ENCODE data around the gene VSTM2B. TPM values are rescaled to one million over a fixed set of nuclear protein-coding genes. Genes with fewer than 3 reads are reported as not detected.

The VSTM2B gene
- total and polyA plus RNA-seq, 2 of the 4 experiments (the other 2 are of a cell fraction) = not detected

- BruUV-seq (replicated peaks) = no TSS peak
- dilution Hi-C loops (cut with HindIII; ENCODE audit: low sequenced_read_pairs, unreplicated experiment) = no loop called here
- ATAC-seq (ENCODE audit: low read depth) (no peak), DNase-seq (no peak)
- Histone ChIP-seq H2AK9ac (replicated peaks; ENCODE audit: low read depth, low read length, poor library complexity) (no peak overlapping the region), H4K8ac (ENCODE audit: low read depth in 2 of 2, low read length in 2 of 2) (no peak overlapping the region), H2BK20ac (ENCODE audit: low read depth, low read length) (no peak overlapping the region), H3K27me3 (ENCODE audit: control insufficient read depth, insufficient read depth, low read length) (no peaks in the 10 kb centered on the region), H3K79me1 (ENCODE audit: low read depth in 1 of 2, low read length in 2 of 2) (no peaks in the 10 kb centered on the region), H4K91ac (ENCODE audit: insufficient read depth, low read depth, low read length) (no peak overlapping the region), H3K9me1 (ENCODE audit: insufficient read depth, low read length) (no peaks in the 10 kb centered on the region), H3K4ac (ENCODE audit: low read depth, low read length) (no peak overlapping the region), H3K27ac (ENCODE audit: insufficient read depth, low read length) (no peak overlapping the region), H3K56ac (ENCODE audit: extremely low read depth, insufficient read depth, low read length) (no peak overlapping the region), H3K4me2 (ENCODE audit: low read depth, low read length) (no peak overlapping the region), H3K9ac (ENCODE audit: low read depth, low read length) (no peak overlapping the region), H2BK120ac (ENCODE audit: low read depth, low read length) (no peak overlapping the region), H2BK5ac (ENCODE audit: low read depth, low read length, poor library complexity, severe bottlenecking) (no peak overlapping the region), H2AFZ (replicated peaks; ENCODE audit: low read length, poor library complexity) (no peak overlapping the region), H3K14ac (replicated peaks; ENCODE audit: low read depth, low read length) (no peak overlapping the region), H2AK5ac (ENCODE audit: low read depth, low read length) (no peak overlapping the region), H3K4me3 (ENCODE audit: insufficient read depth, low read depth, low read length) (no peak overlapping the region), H4K20me1 (ENCODE audit: insufficient read depth, low read length) (no peaks in the 10 kb centered on the region), H3K23ac (ENCODE audit: low read depth, low read length) (no peak overlapping the region), H3K4me1 (ENCODE audit: control insufficient read depth, insufficient read depth, low read length) (no peaks in the 10 kb centered on the region), H2BK15ac (ENCODE audit: low read depth, low read length) (no peak overlapping the region), H4K5ac (ENCODE audit: low read depth, low read length) (no peak overlapping the region), H3K36me3 (ENCODE audit: control insufficient read depth, insufficient read depth, low read length) (no peaks in the 10 kb centered on the region), H3K18ac (ENCODE audit: low read depth, low read length) (no peak overlapping the region), H3K9me3 (ENCODE audit: control insufficient read depth, insufficient read depth, low read length) (no peaks in the 10 kb centered on the region)
- ChIA-PET POLR2A (ENCODE audit: unreplicated experiment) (no interaction called here), CTCF (no interaction called here)
- intact Hi-C loops (cut with micrococcal nuclease) = no loop called here
- TF ChIP-seq RCOR1 (IDR thresholded peaks at IDR 0.05; ENCODE audit: insufficient replicate concordance, low read length) (no peak), RAD21 (IDR thresholded peaks at IDR 0.05; ENCODE audit: low read length) (no peak), CHD1 (IDR thresholded peaks at IDR 0.05; ENCODE audit: low read depth, low read length) (no peak), ELK1 (IDR thresholded peaks at IDR 0.05; ENCODE audit: borderline replicate concordance, low read depth, low read length) (no peak), NFE2L2 (IDR thresholded peaks at IDR 0.05; ENCODE audit: low read depth, low read length) (no peak), SMC3 (IDR thresholded peaks at IDR 0.05; ENCODE audit: low read depth, low read length) (no peak), RFX5 (IDR thresholded peaks at IDR 0.05; ENCODE audit: low read depth, low read length) (no peak), MAZ (IDR thresholded peaks at IDR 0.05; ENCODE audit: borderline replicate concordance, low read depth, low read length) (no peak), FOS (IDR thresholded peaks at IDR 0.05; ENCODE audit: low read depth, low read length) (no peak), MAFK (IDR thresholded peaks at IDR 0.05; ENCODE audit: low read depth, low read length) (no peak)
- no CpG with 5 or more reads among the region's 10 CpGs for WGBS, 2 experiments (ENCODE audit: extremely low coverage in 2 of 2, insufficient read length in 1 of 2)
- in situ Hi-C loops (cut with MboI; ENCODE audit: low sequenced_read_pairs) = no loop called here
These were observed 20.9 kb downstream of the VSTM2B start for GRCh38 chr19:29546583-29547190.

All from IMR-90 (cell line).